Parathyroid adenoma (tissue), 2 donors: Measurements from ENCODE around the gene PAQR5.

Experiments
- H2AFZ ChIP-seq: fragments of 300-600 bp; sonication (generic); one replicate; pipeline ENCODE4 v1.7.0; 2017; ENCODE audit warnings: antibody characterized with exemption, mild to moderate bottlenecking
- H3K27ac ChIP-seq: fragments of 300-600 bp; sonication (generic); one replicate; pipeline ENCODE4 v1.7.0; 2017
- H3K27me3 ChIP-seq: fragments of 300-600 bp; sonication (generic); one replicate; pipeline ENCODE4 v1.7.0; 2017; ENCODE audit warnings: low read length; ENCODE audit not compliant: control insufficient read depth, insufficient read depth
- H3K36me3 ChIP-seq: fragments of 300-600 bp; sonication (generic); one replicate; pipeline ENCODE4 v1.7.0; 2017; ENCODE audit warnings: low read length; ENCODE audit not compliant: control insufficient read depth, insufficient read depth
- H3K4me1 ChIP-seq: fragments of 300-600 bp; sonication (generic); one replicate; pipeline ENCODE4 v1.7.0; 2017; ENCODE audit warnings: control low read depth
- H3K4me2 ChIP-seq: fragments of 300-600 bp; sonication (generic); one replicate; pipeline ENCODE4 v1.7.0; 2017; ENCODE audit warnings: low read length
- H3K4me3 ChIP-seq: fragments of 300-600 bp; sonication (generic); one replicate; pipeline ENCODE4 v1.7.0; 2017; ENCODE audit warnings: low read depth, low read length
- H3K79me2 ChIP-seq: fragments of 300-600 bp; sonication (generic); one replicate; pipeline ENCODE4 v1.7.0; 2017; ENCODE audit warnings: control low read depth
- H3K9ac ChIP-seq: fragments of 300-600 bp; sonication (generic); one replicate; pipeline ENCODE4 v1.7.0; 2017; ENCODE audit warnings: mild to moderate bottlenecking
- H3K9me3 ChIP-seq: fragments of 300-600 bp; sonication (generic); one replicate; pipeline ENCODE4 v1.7.0; 2017; ENCODE audit warnings: low read length; ENCODE audit not compliant: control insufficient read depth
- TF ChIP-seq, protein P1 (sequence below): fragments of 300-600 bp; sonication (generic); IDR thresholded peaks from one replicate; pipeline ENCODE4 v1.7.0; 2017; ENCODE audit warnings: antibody characterized with exemption, mild to moderate bottlenecking
- donor health status: primary hyperparathyroidism.

PAQR5 gene

DNA sequence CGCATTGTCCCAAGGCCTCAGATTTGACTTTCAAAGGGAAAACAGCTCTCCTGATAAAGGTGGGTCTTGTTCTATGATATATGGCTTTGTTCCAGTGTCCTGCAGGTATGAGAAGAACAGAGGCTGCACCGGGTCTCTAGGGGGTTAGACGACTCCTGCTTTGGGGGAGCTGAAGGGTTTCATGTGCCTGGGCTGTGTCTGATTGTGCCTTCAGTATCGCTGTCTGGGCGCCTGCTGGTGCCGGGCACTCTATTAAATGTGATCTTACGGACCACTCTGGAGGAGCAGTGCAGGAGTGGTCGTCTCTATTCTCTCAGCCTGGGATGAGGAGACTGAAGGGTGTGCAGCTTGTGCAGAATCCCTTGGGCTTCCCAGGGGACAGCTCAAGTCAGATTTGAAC, 16.0 kb downstream of the PAQR5 start:
- Histone ChIP-seq H3K36me3 (no peaks in the 10 kb centered on the region), H3K9ac (no peak overlapping the region), H3K4me2 (no peak overlapping the region), H3K79me2 (peaks cover 23% of the 10 kb centered on the region), H3K27me3 (no peaks in the 10 kb centered on the region), H3K9me3 (no peaks in the 10 kb centered on the region), H3K4me3 (no peak overlapping the region), H3K27ac (peak overlapping the region; percentile 36), H2AFZ (no peak overlapping the region), H3K4me1 (peaks cover 22% of the 10 kb centered on the region)
- TF ChIP-seq, protein P1, sequence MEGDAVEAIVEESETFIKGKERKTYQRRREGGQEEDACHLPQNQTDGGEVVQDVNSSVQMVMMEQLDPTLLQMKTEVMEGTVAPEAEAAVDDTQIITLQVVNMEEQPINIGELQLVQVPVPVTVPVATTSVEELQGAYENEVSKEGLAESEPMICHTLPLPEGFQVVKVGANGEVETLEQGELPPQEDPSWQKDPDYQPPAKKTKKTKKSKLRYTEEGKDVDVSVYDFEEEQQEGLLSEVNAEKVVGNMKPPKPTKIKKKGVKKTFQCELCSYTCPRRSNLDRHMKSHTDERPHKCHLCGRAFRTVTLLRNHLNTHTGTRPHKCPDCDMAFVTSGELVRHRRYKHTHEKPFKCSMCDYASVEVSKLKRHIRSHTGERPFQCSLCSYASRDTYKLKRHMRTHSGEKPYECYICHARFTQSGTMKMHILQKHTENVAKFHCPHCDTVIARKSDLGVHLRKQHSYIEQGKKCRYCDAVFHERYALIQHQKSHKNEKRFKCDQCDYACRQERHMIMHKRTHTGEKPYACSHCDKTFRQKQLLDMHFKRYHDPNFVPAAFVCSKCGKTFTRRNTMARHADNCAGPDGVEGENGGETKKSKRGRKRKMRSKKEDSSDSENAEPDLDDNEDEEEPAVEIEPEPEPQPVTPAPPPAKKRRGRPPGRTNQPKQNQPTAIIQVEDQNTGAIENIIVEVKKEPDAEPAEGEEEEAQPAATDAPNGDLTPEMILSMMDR = no peak

DNA sequence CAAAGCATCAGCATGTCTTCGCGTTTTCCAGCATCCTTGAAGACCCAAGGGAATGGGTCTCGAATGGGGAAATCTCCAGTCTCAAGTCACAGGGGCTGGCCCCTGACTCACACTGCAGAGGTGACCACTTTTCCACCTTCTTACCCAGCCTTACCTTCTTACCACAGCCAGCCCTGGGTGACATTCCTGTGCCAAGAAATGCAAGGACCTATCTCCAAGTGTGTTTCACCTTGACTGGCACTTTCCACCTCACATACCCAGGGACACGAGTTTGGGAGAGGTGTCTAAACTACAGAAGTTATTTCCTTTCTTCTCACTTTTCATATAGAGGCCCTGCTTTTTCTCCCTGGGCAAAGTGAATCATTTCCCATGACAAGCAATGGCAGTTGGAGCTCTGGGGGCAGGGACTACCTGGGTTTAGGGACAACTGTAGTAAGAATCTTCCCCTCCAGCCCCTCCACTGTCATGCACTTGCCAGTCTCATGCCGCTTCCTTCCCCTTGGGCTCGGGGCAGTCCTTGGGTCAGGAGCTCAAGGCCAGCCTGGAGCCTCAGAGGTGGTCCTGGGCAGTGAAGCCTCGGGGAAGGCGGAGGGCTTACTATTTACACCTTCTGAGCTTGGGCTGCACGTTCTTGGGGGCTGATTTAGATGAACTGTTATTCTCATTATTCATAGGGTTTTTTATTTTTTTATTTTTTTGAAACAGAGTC, 16.8 kb downstream of the PAQR5 start:
- peaks cover 23% of the 10 kb centered on the region for H3K79me2 ChIP-seq
- peak overlapping the region; percentile 39 for H3K27ac ChIP-seq
- H3K4me1 ChIP-seq = peaks cover 25% of the 10 kb centered on the region
- no peak overlapping the region for H3K4me2 ChIP-seq
- no peaks in the 10 kb centered on the region for H3K9me3 ChIP-seq
- no peak overlapping the region for H3K9ac ChIP-seq
- H3K36me3 ChIP-seq = no peaks in the 10 kb centered on the region
- TF ChIP-seq, protein P1 = no peak
- no peaks in the 10 kb centered on the region for H3K27me3 ChIP-seq
- H2AFZ ChIP-seq = no peak overlapping the region
- no peak overlapping the region for H3K4me3 ChIP-seq

DNA sequence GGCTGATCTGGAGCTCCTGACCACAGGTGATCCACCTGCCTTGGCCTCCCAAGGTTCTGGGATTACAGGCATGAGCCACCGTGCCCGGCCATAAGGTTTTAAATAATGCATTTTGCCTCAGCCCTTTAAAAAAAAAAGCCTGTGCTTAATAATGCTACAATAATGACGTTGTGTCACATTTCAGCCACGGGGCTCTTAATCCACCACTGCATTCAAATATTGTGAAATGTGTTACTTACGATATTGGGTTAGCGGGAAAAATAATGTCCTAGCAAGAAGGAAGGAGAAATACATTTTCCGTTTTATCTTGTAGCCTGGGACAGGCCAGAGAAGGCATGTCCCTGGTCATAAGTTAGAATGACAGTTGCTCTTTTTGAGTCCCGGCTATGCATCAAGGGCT, 17.6 kb downstream of the PAQR5 start:
- Histone ChIP-seq H3K4me3 (no peak overlapping the region), H3K27ac (peak overlapping the region; percentile 39), H3K27me3 (no peaks in the 10 kb centered on the region), H3K4me2 (no peak overlapping the region), H3K79me2 (peaks cover 23% of the 10 kb centered on the region), H3K9ac (no peak overlapping the region), H2AFZ (no peak overlapping the region), H3K4me1 (peaks cover 23% of the 10 kb centered on the region), H3K36me3 (no peaks in the 10 kb centered on the region), H3K9me3 (no peaks in the 10 kb centered on the region)
- TF ChIP-seq, protein P1 = no peak

DNA sequence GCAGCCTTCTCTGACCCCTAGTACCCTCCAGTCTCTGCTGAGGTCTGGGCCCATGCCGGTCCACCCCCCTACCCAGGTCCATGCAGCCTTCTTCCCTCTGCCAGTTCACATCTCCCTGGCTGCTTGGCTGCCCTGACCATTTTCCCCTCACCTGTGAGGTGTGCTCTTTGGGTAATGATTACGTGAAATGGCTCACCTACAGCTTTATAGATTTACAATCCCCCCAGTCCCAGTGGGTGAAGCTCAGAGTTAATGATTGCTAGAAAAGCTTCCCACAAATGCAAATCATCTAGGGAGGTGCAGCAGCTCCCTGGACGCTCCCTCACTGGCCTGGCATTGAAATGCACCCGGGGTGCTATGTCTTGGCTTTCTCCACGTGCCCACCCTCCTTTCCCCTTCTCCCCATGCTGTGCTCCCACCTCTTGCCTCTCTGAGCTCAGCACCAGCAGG, 18.7 kb downstream of the PAQR5 start:
- H3K9me3 ChIP-seq = no peaks in the 10 kb centered on the region
- no peak overlapping the region for H3K9ac ChIP-seq
- no peaks in the 10 kb centered on the region for H3K36me3 ChIP-seq
- no peak overlapping the region for H2AFZ ChIP-seq
- H3K4me1 ChIP-seq = peaks cover 25% of the 10 kb centered on the region
- TF ChIP-seq, protein P1 = no peak
- H3K4me2 ChIP-seq = no peak overlapping the region
- no peaks in the 10 kb centered on the region for H3K27me3 ChIP-seq
- H3K79me2 ChIP-seq = peaks cover 23% of the 10 kb centered on the region
- H3K4me3 ChIP-seq = no peak overlapping the region
- H3K27ac ChIP-seq = peak overlapping the region; percentile 69

DNA sequence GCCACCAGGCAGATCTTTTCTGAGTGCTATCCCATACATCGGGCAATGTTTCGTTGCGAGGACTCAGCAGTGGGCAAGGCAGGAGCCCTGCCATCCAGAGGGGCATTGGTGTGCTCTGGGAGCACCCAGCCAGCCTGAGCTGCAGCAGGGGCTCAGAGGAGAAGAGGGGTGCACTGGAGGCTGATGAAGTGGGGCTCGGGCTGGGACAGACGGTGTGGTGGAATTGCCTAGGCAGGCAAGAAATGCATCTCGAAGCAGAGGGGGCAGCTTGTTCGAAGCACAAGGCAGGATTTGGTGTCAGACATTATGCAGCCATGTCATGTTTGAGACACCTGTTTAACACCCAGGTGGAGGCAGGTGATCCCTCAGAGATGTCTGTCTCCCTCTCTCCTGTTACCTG, 19.3 kb downstream of the PAQR5 start:
- H3K36me3 ChIP-seq = no peaks in the 10 kb centered on the region
- no peak overlapping the region for H3K9ac ChIP-seq
- no peak overlapping the region for H3K4me3 ChIP-seq
- peaks cover 27% of the 10 kb centered on the region for H3K79me2 ChIP-seq
- H2AFZ ChIP-seq = no peak overlapping the region
- TF ChIP-seq, protein P1 = no peak
- H3K27ac ChIP-seq = peak overlapping the region; percentile 69
- H3K4me2 ChIP-seq = no peak overlapping the region
- H3K27me3 ChIP-seq = no peaks in the 10 kb centered on the region
- H3K9me3 ChIP-seq = no peaks in the 10 kb centered on the region
- H3K4me1 ChIP-seq = peaks cover 25% of the 10 kb centered on the region
